ENCODE results near the gene C17orf67. TPM values are rescaled to one million over a fixed set of nuclear protein-coding genes. Genes with fewer than 3 reads are reported as not detected.

Gene C17orf67
- total and polyA plus RNA-seq, 2 of the 8 experiments (the other 6 are each of a cell fraction or from before 2014, with no cell fraction given) = 0.67 to 2.2 TPM

GRCh38 chr17:56777859-56778258 lies 55.9 kb downstream of the C17orf67 start:
- Histone ChIP-seq H3K56ac (replicated peaks; ENCODE audit: insufficient read length, low read depth, low read length) (no peak overlapping the region), H4K5ac (ENCODE audit: insufficient read length, low read depth, low read length) (no peak overlapping the region), H4K91ac (replicated peaks; ENCODE audit: insufficient read length, low read length) (no peak overlapping the region), H2BK12ac (ENCODE audit: low read depth, low read length) (no peak overlapping the region), H2AK5ac (ENCODE audit: low read depth, low read length) (no peak overlapping the region), H3K27me3 (replicated peaks in 1 of 4; ENCODE audit: control insufficient read depth in 3 of 4, extremely low read depth in 1 of 4, insufficient read depth in 3 of 4, low read length in 3 of 4) (peaks cover 0 to 22% (median 13%) of the 10 kb centered on the region in 4 experiments; a peak in 5 of 7 replicates), H2BK5ac (ENCODE audit: low read depth, low read length) (no peak overlapping the region), H3K36me3 (ENCODE audit: control insufficient read depth in 2 of 4, insufficient read depth in 4 of 4, low read length in 3 of 4) (no peaks in the 10 kb centered on the region), H3K4me3 (ENCODE audit: extremely low read depth in 1 of 4, insufficient read depth in 2 of 4, low read depth in 3 of 4, low read length in 4 of 4) (no peak overlapping the region), H3K79me1 (ENCODE audit: low read depth, low read length) (no peaks in the 10 kb centered on the region), H3K18ac (ENCODE audit: extremely low read depth, low read length) (no peak overlapping the region), H3K23ac (ENCODE audit: insufficient read length) (no peak overlapping the region), H3K27ac (ENCODE audit: low read depth, low read length) (no peak overlapping the region), H4K8ac (ENCODE audit: extremely low read depth, insufficient read depth, low read length) (no peak overlapping the region), H3K4me1 (replicated peaks in 1 of 4; ENCODE audit: control insufficient read depth in 3 of 4, insufficient read depth in 4 of 4, low read length in 3 of 4) (peaks cover 0 to 3% (median under 1%) of the 10 kb centered on the region in 4 experiments; a peak in 4 of 7 replicates), H2BK120ac (replicated peaks; ENCODE audit: low read depth, low read length) (no peak overlapping the region), H2BK20ac (ENCODE audit: low read length) (no peak overlapping the region), H3K79me2 (ENCODE audit: control insufficient read depth in 1 of 2, insufficient read depth in 2 of 2, low read length in 2 of 2) (no peaks in the 10 kb centered on the region), H4K20me1 (replicated peaks in 1 of 2; ENCODE audit: control insufficient read depth in 1 of 2, insufficient read depth in 2 of 2, low read length in 2 of 2) (no peaks in the 10 kb centered on the region), H3K9ac (replicated peaks in 1 of 4; ENCODE audit: extremely low read depth in 1 of 4, low read depth in 3 of 4, low read length in 3 of 4) (no peak overlapping the region), H3K14ac (ENCODE audit: insufficient read length) (no peak overlapping the region), H3K4me2 (ENCODE audit: insufficient read depth in 1 of 2, low read depth in 2 of 2, low read length in 2 of 2) (no peak overlapping the region), H2BK15ac (ENCODE audit: low read length) (no peak overlapping the region), H3K9me3 (ENCODE audit: insufficient read depth in 2 of 2, low read depth in 1 of 2, low read length in 1 of 2) (no peaks in the 10 kb centered on the region), H3K4ac (replicated peaks; ENCODE audit: insufficient read length, low read depth, low read length) (no peak overlapping the region), H3K23me2 (ENCODE audit: low read depth, low read length) (no peaks in the 10 kb centered on the region), H2AFZ (ENCODE audit: low read length) (no peak overlapping the region)
- no peak for FAIRE-seq
- WGBS, 2 experiments (ENCODE audit: extremely low coverage in 1 of 2, insufficient coverage in 1 of 2, insufficient read length in 1 of 2, insufficient replicate concordance in 2 of 2, low coverage in 1 of 2, low lambda C conversion rate in 2 of 2, missing lambda C conversion rate in 1 of 2) = 90% methylated on average over 7 of the region's 7 CpGs; no CpG with 5 or more reads in 1 of the 2 experiments
- no peak for DNase-seq (ENCODE audit: low read depth in 1 of 2, low spot score in 2 of 2)
- POLR2A ChIA-PET (ENCODE audit: partially characterized antibody) = no interaction called here
- CTCF ChIA-PET (ENCODE audit: partially characterized antibody) = interaction anchor here (0.9 to 2.6 kb wide), 3 partner anchors 10 to 185 kb away, joined by 3 to 8 read pairs (median 4); no protein-coding TSS in a partner anchor
- TF ChIP-seq SAP30 (IDR thresholded peaks at IDR 0.05; ENCODE audit: insufficient read depth, insufficient replicate concordance, low read length) (no peak), USF2 (IDR thresholded peaks at IDR 0.05; ENCODE audit: low read length) (no peak), MAX (IDR thresholded peaks at IDR 0.05) (no peak), HDAC6 (IDR thresholded peaks at IDR 0.05; ENCODE audit: low read depth, low read length) (no peak), JUN (IDR thresholded peaks at IDR 0.05; ENCODE audit: low read depth, low read length) (no peak), BCL11A (IDR thresholded peaks at IDR 0.05; ENCODE audit: low read depth in 2 of 2, low read length in 2 of 2) (no peak), YY1 (IDR thresholded peaks at IDR 0.05; ENCODE audit: low read depth, low read length) (no peak), CBX8 (IDR thresholded peaks at IDR 0.05; ENCODE audit: borderline replicate concordance, low read depth, low read length) (no peak), FOSL1 (IDR thresholded peaks at IDR 0.05; ENCODE audit: insufficient read depth, low read depth, low read length) (no peak), SP1 (IDR thresholded peaks at IDR 0.05; ENCODE audit: low read depth, low read length) (no peak), CREB1 (IDR thresholded peaks at IDR 0.05) (no peak), KDM4A (IDR thresholded peaks at IDR 0.05; ENCODE audit: low read depth, low read length, severe bottlenecking) (no peak), EZH2 (IDR thresholded peaks at IDR 0.05; ENCODE audit: low read depth, low read length, severe bottlenecking) (no peak), CBX5 (IDR thresholded peaks at IDR 0.05; ENCODE audit: low read depth, low read length) (no peak)

All from H1 (cell line).